Measurements from ENCODE around the gene SIK2. TPM values are rescaled to one million over a fixed set of nuclear protein-coding genes. Genes with fewer than 3 reads are reported as not detected.
"Not testable (repeated sequence)": the region's sequence is repeated elsewhere in the genome, so short reads cannot be mapped to it uniquely, and the experiment has no call there.

Gene SIK2
- total and polyA plus RNA-seq, 2 donors (not counting 1 experiment from before 2014, with no cell fraction given): 4.9 to 21.8 TPM

- H2AFZ ChIP-seq (ENCODE audit: insufficient read depth, low read depth, low read length, poor library complexity, severe bottlenecking): no peak overlapping the region
- no peak overlapping the region for H3K27ac ChIP-seq (ENCODE audit: low read length in 2 of 2)
- no peak for DNase-seq
- H3K4me3 ChIP-seq (ENCODE audit: control extremely low read depth in 1 of 5, extremely low read depth in 1 of 5, insufficient read depth in 1 of 5, low read depth in 2 of 5, low read length in 4 of 5): no peak overlapping the region
- H3K9me3 ChIP-seq (ENCODE audit: control extremely low read depth in 1 of 3, control insufficient read depth in 2 of 3, insufficient read depth in 1 of 3, low read length in 2 of 3): no peaks in the 10 kb centered on the region
- no peak overlapping the region for H3K27ac Mint-ChIP-seq
- H3K27me3 ChIP-seq (replicated peaks in 1 of 4; ENCODE audit: control extremely low read depth in 1 of 4, control insufficient read depth in 3 of 4, insufficient read depth in 4 of 4, low read length in 3 of 4): no peaks in the 10 kb centered on the region
- peaks cover under 1 to 4% of the 10 kb centered on the region in 2 experiments for H3K36me3 ChIP-seq (replicated peaks in 1 of 2; ENCODE audit: control extremely low read depth in 1 of 2, control insufficient read depth in 1 of 2, extremely low read depth in 1 of 2, insufficient read depth in 2 of 2, low read length in 1 of 2)
- peaks cover 8% of the 10 kb centered on the region for H3K4me1 Mint-ChIP-seq
- no peak overlapping the region for H3K4me3 Mint-ChIP-seq
- intact Hi-C loops (cut with micrococcal nuclease): no loop called here
- no peak for TF ChIP-seq EZH2 (IDR thresholded peaks at IDR 0.05; ENCODE audit: borderline replicate concordance, insufficient read depth, low read depth, low read length, poor library complexity, severe bottlenecking)
- TF ChIP-seq CTCF (IDR thresholded peaks at IDR 0.05): no peak
- no peaks in the 10 kb centered on the region for H3K27me3 Mint-ChIP-seq
- no peaks in the 10 kb centered on the region for H3K4me1 ChIP-seq (ENCODE audit: control insufficient read depth in 2 of 2, insufficient read depth in 2 of 2, low read length in 2 of 2)
- no peak overlapping the region for H3K4me2 ChIP-seq (replicated peaks; ENCODE audit: low read depth, low read length, poor library complexity, severe bottlenecking)
- no peaks in the 10 kb centered on the region for H3K9me3 Mint-ChIP-seq (ENCODE audit: insufficient read depth)
- no peak overlapping the region for H3K9ac ChIP-seq (ENCODE audit: low read length)
- POLR2A ChIA-PET: no interaction called here
- no CpG with 5 or more reads among the region's 1 CpG for WGBS (ENCODE audit: insufficient coverage)
- peaks cover 20% of the 10 kb centered on the region for H3K79me2 ChIP-seq (ENCODE audit: control insufficient read depth, insufficient read depth, low read length)
- CTCF ChIA-PET: interaction anchor here (0.5 kb wide), 1 partner anchor 40 kb away, joined by 4 read pairs; no protein-coding TSS in a partner anchor
- ATAC-seq (ENCODE audit: low read depth): no peak
- no peaks in the 10 kb centered on the region for H4K20me1 ChIP-seq (ENCODE audit: control insufficient read depth, insufficient read depth, low read length, poor library complexity, severe bottlenecking)
Measured at GRCh38 chr11:111644922-111645321, 42.7 kb downstream of the SIK2 start.

- ATAC-seq (ENCODE audit: low read depth) (no peak), DNase-seq (no peak)
- TF ChIP-seq EZH2 (IDR thresholded peaks at IDR 0.05; ENCODE audit: borderline replicate concordance, insufficient read depth, low read depth, low read length, poor library complexity, severe bottlenecking) (no peak), CTCF (IDR thresholded peaks at IDR 0.05) (no peak)
- Mint-ChIP-seq H3K4me1 (peaks cover 8% of the 10 kb centered on the region), H3K4me3 (no peak overlapping the region), H3K9me3 (ENCODE audit: insufficient read depth) (no peaks in the 10 kb centered on the region), H3K27me3 (no peaks in the 10 kb centered on the region), H3K27ac (no peak overlapping the region)
- Histone ChIP-seq H3K4me2 (replicated peaks; ENCODE audit: low read depth, low read length, poor library complexity, severe bottlenecking) (no peak overlapping the region), H3K9ac (ENCODE audit: low read length) (no peak overlapping the region), H3K4me1 (ENCODE audit: control insufficient read depth in 2 of 2, insufficient read depth in 2 of 2, low read length in 2 of 2) (no peaks in the 10 kb centered on the region), H3K4me3 (ENCODE audit: control extremely low read depth in 1 of 5, extremely low read depth in 1 of 5, insufficient read depth in 1 of 5, low read depth in 2 of 5, low read length in 4 of 5) (no peak overlapping the region), H3K27ac (ENCODE audit: low read length in 2 of 2) (no peak overlapping the region), H3K9me3 (ENCODE audit: control extremely low read depth in 1 of 3, control insufficient read depth in 2 of 3, insufficient read depth in 1 of 3, low read length in 2 of 3) (no peaks in the 10 kb centered on the region), H3K79me2 (ENCODE audit: control insufficient read depth, insufficient read depth, low read length) (peaks cover 20% of the 10 kb centered on the region), H3K27me3 (replicated peaks in 1 of 4; ENCODE audit: control extremely low read depth in 1 of 4, control insufficient read depth in 3 of 4, insufficient read depth in 4 of 4, low read length in 3 of 4) (no peaks in the 10 kb centered on the region), H3K36me3 (replicated peaks in 1 of 2; ENCODE audit: control extremely low read depth in 1 of 2, control insufficient read depth in 1 of 2, extremely low read depth in 1 of 2, insufficient read depth in 2 of 2, low read length in 1 of 2) (peaks cover 0 to 4% of the 10 kb centered on the region in 2 experiments), H2AFZ (ENCODE audit: insufficient read depth, low read depth, low read length, poor library complexity, severe bottlenecking) (no peak overlapping the region), H4K20me1 (ENCODE audit: control insufficient read depth, insufficient read depth, low read length, poor library complexity, severe bottlenecking) (no peaks in the 10 kb centered on the region)
- intact Hi-C loops (cut with micrococcal nuclease): no loop called here
- 100% methylated on average over 1 of the region's 9 CpGs for WGBS (ENCODE audit: insufficient coverage)
- ChIA-PET CTCF (no interaction called here), POLR2A (no interaction called here)
Measured at GRCh38 chr11:111645657-111646316, 43.5 kb downstream of the SIK2 start.

GRCh38 chr11:111651336-111651735 is 49.1 kb downstream of the SIK2 start:
- DNase-seq; H3K9ac ChIP-seq (ENCODE audit: low read length); H3K79me2 ChIP-seq (ENCODE audit: control insufficient read depth, insufficient read depth, low read length); H3K4me2 ChIP-seq (replicated peaks; ENCODE audit: low read depth, low read length, poor library complexity, severe bottlenecking); ATAC-seq (ENCODE audit: low read depth); H3K4me1 ChIP-seq (ENCODE audit: control insufficient read depth in 2 of 2, insufficient read depth in 2 of 2, low read length in 2 of 2); H4K20me1 ChIP-seq (ENCODE audit: control insufficient read depth, insufficient read depth, low read length, poor library complexity, severe bottlenecking); H2AFZ ChIP-seq (ENCODE audit: insufficient read depth, low read depth, low read length, poor library complexity, severe bottlenecking); POLR2A ChIA-PET; intact Hi-C loops (cut with micrococcal nuclease); H3K27ac Mint-ChIP-seq; H3K27me3 Mint-ChIP-seq; H3K4me3 ChIP-seq (ENCODE audit: control extremely low read depth in 1 of 5, extremely low read depth in 1 of 5, insufficient read depth in 1 of 5, low read depth in 2 of 5, low read length in 4 of 5); H3K9me3 Mint-ChIP-seq (ENCODE audit: insufficient read depth); H3K4me1 Mint-ChIP-seq; CTCF ChIA-PET; H3K27me3 ChIP-seq (replicated peaks in 1 of 4; ENCODE audit: control extremely low read depth in 1 of 4, control insufficient read depth in 3 of 4, insufficient read depth in 4 of 4, low read length in 3 of 4); H3K4me3 Mint-ChIP-seq; H3K27ac ChIP-seq (ENCODE audit: low read length in 2 of 2); H3K9me3 ChIP-seq (ENCODE audit: control extremely low read depth in 1 of 3, control insufficient read depth in 2 of 3, insufficient read depth in 1 of 3, low read length in 2 of 3); H3K36me3 ChIP-seq (replicated peaks in 1 of 2; ENCODE audit: control extremely low read depth in 1 of 2, control insufficient read depth in 1 of 2, extremely low read depth in 1 of 2, insufficient read depth in 2 of 2, low read length in 1 of 2): not testable (repeated sequence)
- WGBS (ENCODE audit: insufficient coverage): no CpG with 5 or more reads among the region's 5 CpGs
